Gastroesophageal sphincter (tissue), 3 donors: ENCODE results near the gene ABCA9.

Source experiments
- EP300 ChIP-seq: sonication (generic); formaldehyde crosslinking; IDR thresholded peaks from one replicate; pipeline ENCODE4 v1.6.1; 2017; ENCODE audit warnings: antibody characterized with exemption, mild to moderate bottlenecking
- POLR2A ChIP-seq, 2 donors: fragments of 450-650 bp; IDR thresholded peaks; one replicate each; pipeline ENCODE4 v1.6.1; 2017; ENCODE audit warnings: antibody characterized with exemption in 2 of 2, mild to moderate bottlenecking in 2 of 2, moderate library complexity in 1 of 2
- POLR2AphosphoS5 ChIP-seq: sonication (generic); formaldehyde crosslinking; IDR thresholded peaks from one replicate; pipeline ENCODE4 v1.6.1; 2017; ENCODE audit warnings: antibody characterized with exemption
- TF ChIP-seq, protein P1 (sequence below), 4 experiments: fragments of 200-600 bp in 2 of 4; fragments of 450-650 bp in 2 of 4; sonication (generic) in 1 of 4; IDR thresholded peaks; one replicate each; pipeline ENCODE4 v1.5.1; 2017 to 2019; ENCODE audit warnings: antibody characterized with exemption in 4 of 4, mild to moderate bottlenecking in 2 of 4, moderate library complexity in 2 of 4

- TF ChIP-seq, protein P1, sequence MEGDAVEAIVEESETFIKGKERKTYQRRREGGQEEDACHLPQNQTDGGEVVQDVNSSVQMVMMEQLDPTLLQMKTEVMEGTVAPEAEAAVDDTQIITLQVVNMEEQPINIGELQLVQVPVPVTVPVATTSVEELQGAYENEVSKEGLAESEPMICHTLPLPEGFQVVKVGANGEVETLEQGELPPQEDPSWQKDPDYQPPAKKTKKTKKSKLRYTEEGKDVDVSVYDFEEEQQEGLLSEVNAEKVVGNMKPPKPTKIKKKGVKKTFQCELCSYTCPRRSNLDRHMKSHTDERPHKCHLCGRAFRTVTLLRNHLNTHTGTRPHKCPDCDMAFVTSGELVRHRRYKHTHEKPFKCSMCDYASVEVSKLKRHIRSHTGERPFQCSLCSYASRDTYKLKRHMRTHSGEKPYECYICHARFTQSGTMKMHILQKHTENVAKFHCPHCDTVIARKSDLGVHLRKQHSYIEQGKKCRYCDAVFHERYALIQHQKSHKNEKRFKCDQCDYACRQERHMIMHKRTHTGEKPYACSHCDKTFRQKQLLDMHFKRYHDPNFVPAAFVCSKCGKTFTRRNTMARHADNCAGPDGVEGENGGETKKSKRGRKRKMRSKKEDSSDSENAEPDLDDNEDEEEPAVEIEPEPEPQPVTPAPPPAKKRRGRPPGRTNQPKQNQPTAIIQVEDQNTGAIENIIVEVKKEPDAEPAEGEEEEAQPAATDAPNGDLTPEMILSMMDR (IDR thresholded peaks at IDR 0.05): no peak
- no peak for TF ChIP-seq POLR2A (IDR thresholded peaks at IDR 0.05)
- no peak for TF ChIP-seq POLR2AphosphoS5
- no peak for TF ChIP-seq EP300
Measured at GRCh38 chr17:69086641-69087040, 25.9 kb upstream of the ABCA9 start.
